ENCODE results near the gene PLAAT4.

DNA sequence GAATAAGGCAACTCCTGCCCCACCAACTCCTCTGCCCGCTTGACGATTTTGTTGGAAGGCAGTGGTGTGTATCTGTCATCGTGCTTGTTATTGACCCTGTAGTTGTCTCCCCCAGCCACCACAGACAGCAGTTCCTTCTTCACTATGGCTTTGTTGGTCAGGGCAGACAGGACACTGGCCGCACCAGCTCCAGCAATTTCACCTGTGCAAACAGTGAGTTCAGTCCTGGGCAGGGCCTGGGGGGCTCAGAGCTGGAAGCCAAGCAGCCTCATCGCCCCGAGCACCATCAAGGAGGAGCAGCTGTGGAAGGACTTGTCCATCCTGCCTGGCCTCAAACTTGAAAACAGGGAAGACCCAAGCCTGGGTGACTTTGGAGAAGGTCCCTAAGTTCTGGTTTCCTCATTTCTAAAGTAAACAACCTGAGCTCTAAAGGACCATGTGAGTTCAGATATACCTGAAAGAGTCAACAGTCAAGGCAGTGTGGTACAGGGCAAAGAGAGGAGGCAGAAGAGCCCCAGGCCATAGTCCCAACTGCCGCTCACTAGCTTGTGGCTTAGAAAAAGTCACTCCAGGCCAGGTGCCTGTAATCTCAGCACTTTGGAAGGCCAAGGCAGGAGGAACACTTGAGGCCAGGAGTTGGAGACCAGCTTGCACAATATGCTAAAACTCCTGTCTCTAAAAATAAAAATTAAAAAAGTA lies 22.0 kb downstream of the PLAAT4 start:
- TF ChIP-seq, protein P1, sequence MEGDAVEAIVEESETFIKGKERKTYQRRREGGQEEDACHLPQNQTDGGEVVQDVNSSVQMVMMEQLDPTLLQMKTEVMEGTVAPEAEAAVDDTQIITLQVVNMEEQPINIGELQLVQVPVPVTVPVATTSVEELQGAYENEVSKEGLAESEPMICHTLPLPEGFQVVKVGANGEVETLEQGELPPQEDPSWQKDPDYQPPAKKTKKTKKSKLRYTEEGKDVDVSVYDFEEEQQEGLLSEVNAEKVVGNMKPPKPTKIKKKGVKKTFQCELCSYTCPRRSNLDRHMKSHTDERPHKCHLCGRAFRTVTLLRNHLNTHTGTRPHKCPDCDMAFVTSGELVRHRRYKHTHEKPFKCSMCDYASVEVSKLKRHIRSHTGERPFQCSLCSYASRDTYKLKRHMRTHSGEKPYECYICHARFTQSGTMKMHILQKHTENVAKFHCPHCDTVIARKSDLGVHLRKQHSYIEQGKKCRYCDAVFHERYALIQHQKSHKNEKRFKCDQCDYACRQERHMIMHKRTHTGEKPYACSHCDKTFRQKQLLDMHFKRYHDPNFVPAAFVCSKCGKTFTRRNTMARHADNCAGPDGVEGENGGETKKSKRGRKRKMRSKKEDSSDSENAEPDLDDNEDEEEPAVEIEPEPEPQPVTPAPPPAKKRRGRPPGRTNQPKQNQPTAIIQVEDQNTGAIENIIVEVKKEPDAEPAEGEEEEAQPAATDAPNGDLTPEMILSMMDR (IDR thresholded peaks at IDR 0.05): no peak
- TF ChIP-seq EP300 (IDR thresholded peaks at IDR 0.05) (no peak), POLR2A (IDR thresholded peaks at IDR 0.05) (no peak)

Data from stomach (tissue), 4 donors.